WI38 (cell line): ENCODE results near the gene MEGF11.
"Not testable (repeated sequence)": the region's sequence is repeated elsewhere in the genome, so short reads cannot be mapped to it uniquely, and the experiment has no call there.

Experiments used
- H3K4me3 ChIP-seq: 2 replicates; pipeline ENCODE4 v1.5.1; 2011; ENCODE audit warnings: low read depth, mild to moderate bottlenecking, control low read depth, low read length
- TF ChIP-seq, protein P1 (sequence below): IDR thresholded peaks from 2 replicates; pipeline ENCODE4 v1.5.1; 2012; ENCODE audit warnings: low read depth, mild to moderate bottlenecking, control low read depth, low read length

Gene MEGF11

DNA sequence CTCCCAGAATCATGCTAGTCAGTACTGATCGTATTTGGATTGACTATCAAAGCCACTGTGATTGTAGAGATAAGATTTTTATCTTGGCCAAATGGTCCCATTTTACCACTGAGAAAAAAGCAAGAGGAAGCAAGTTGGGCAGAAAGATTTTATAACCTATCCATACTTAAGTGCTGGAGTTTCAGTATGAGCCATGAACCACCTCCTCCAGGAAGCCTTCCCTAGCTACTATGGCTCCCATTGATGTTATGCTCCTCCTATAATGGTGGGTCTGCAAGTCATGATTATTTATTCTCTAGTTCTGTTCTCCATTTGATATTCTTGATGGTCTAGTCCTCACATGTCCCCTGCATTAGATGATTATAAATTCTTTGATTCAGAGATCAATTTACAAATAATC, 6.6 kb downstream of the MEGF11 start:
- TF ChIP-seq, protein P1, sequence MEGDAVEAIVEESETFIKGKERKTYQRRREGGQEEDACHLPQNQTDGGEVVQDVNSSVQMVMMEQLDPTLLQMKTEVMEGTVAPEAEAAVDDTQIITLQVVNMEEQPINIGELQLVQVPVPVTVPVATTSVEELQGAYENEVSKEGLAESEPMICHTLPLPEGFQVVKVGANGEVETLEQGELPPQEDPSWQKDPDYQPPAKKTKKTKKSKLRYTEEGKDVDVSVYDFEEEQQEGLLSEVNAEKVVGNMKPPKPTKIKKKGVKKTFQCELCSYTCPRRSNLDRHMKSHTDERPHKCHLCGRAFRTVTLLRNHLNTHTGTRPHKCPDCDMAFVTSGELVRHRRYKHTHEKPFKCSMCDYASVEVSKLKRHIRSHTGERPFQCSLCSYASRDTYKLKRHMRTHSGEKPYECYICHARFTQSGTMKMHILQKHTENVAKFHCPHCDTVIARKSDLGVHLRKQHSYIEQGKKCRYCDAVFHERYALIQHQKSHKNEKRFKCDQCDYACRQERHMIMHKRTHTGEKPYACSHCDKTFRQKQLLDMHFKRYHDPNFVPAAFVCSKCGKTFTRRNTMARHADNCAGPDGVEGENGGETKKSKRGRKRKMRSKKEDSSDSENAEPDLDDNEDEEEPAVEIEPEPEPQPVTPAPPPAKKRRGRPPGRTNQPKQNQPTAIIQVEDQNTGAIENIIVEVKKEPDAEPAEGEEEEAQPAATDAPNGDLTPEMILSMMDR = no peak
- no peak overlapping the region for H3K4me3 ChIP-seq

DNA sequence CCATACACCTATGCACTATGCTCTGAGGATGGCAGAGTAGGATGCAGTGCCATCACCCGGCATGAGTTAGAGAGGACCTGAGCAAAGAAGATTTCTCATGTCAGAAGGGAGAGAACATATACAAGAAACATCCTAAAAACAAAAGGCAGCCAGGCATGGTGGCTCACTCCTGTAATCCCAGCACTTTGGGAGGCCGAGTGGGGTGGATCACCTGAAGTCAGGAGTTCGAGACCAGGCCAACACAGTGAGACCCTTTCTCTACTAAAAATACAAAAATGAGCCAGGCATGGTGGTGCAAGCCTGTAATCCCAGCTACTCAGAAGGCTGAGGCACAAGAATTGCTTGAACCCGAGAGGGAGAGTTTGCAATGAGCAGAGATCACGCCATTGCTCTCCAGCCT, 7.7 kb downstream of the MEGF11 start:
- H3K4me3 ChIP-seq = not testable (repeated sequence)

GRCh38 chr15:66241908-66242285, 11.7 kb downstream of the MEGF11 start:
- TF ChIP-seq, protein P1 = no peak
- no peak overlapping the region for H3K4me3 ChIP-seq

- TF ChIP-seq, protein P1 = no peak
- no peak overlapping the region for H3K4me3 ChIP-seq
Observed at GRCh38 chr15:66241087-66241907, 12.3 kb downstream of the MEGF11 start.

DNA sequence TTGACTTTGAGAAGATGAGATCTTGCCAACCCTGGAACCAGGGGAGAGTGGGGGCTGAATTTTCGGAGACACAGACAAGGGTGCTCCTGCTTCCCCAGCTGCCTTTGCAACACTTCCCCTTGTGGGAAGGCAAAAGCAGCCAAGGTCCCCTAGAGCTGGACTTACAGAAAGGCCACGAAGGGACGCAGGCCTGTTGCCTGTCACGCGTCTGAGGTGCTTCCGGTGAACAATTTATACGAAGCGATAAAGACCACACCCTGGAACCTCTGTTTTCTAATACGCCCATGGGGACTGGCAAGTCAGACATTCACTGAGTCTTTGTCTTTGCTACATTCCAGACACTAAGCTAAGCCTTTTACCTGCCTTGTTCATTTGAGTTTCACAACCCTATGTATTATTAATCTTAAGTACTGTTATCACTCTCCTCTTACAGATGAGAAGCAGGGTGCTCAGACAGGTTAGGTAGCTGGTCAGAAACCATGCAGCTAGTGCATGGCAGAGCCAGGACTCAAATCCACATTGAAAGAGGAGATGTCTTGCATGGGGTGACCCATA, 13.2 kb downstream of the MEGF11 start:
- H3K4me3 ChIP-seq = no peak overlapping the region
- TF ChIP-seq, protein P1 = no peak

- H3K4me3 ChIP-seq = no peak overlapping the region
- TF ChIP-seq, protein P1 = no peak
Observed at GRCh38 chr15:66239514-66239913, 14.0 kb downstream of the MEGF11 start.

GRCh38 chr15:66238318-66238717, 15.2 kb downstream of the MEGF11 start:
- H3K4me3 ChIP-seq = no peak overlapping the region
- TF ChIP-seq, protein P1 = no peak
